ENCODE measurements around the gene TIMP2. TPM values are rescaled to one million over a fixed set of nuclear protein-coding genes. Genes with fewer than 3 reads are reported as not detected.
A peak's percentile ranks its signal among the peaks of the same experiment; 100 is the strongest.

TIMP2 gene
- total and polyA plus RNA-seq, 2 donors from 2014 or later, result 72.1 to 172 TPM

DNA sequence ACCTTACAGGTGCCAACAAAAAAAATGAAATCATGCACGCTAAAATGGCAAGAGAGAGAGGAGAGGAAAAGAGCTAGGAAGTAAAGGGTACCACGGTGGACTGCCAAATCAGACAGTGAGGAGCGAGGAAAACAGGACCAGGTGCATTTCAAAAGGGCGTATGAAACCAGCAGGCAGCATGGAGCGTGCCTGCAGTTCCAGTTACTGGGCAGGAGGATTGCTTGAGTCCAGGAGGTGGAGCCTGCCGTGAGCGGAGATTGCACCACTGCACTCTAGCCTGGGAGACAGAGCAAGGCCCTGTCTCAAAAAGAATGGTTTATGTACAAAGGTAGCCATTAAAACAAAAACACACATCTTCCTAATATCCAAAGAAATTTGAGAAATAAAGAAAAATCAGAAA lies 100.9 kb downstream of the TIMP2 start:
- no peak overlapping the region for H3K9ac ChIP-seq (ENCODE audit: low read length in 3 of 3)
- intact Hi-C loops (cut with DNase I), result no loop called here
- DNase-seq, result peak in 4 of 5 donors; percentile 54 to 75 (median 59)
- no peak for FAIRE-seq
- H3K9me3 ChIP-seq (ENCODE audit: control insufficient read depth in 2 of 3, insufficient read depth in 1 of 3, low read length in 3 of 3), result no peaks in the 10 kb centered on the region
- no peaks in the 10 kb centered on the region for H3K4me1 ChIP-seq (ENCODE audit: control insufficient read depth in 2 of 3, insufficient read depth in 2 of 3, low read depth in 1 of 3, low read length in 3 of 3)
- no peaks in the 10 kb centered on the region for H3K27me3 ChIP-seq (ENCODE audit: control insufficient read depth, insufficient read depth, low read length)
- H3K4me3 ChIP-seq (ENCODE audit: low read length in 3 of 3), result no peak overlapping the region
- TF ChIP-seq, protein P1, sequence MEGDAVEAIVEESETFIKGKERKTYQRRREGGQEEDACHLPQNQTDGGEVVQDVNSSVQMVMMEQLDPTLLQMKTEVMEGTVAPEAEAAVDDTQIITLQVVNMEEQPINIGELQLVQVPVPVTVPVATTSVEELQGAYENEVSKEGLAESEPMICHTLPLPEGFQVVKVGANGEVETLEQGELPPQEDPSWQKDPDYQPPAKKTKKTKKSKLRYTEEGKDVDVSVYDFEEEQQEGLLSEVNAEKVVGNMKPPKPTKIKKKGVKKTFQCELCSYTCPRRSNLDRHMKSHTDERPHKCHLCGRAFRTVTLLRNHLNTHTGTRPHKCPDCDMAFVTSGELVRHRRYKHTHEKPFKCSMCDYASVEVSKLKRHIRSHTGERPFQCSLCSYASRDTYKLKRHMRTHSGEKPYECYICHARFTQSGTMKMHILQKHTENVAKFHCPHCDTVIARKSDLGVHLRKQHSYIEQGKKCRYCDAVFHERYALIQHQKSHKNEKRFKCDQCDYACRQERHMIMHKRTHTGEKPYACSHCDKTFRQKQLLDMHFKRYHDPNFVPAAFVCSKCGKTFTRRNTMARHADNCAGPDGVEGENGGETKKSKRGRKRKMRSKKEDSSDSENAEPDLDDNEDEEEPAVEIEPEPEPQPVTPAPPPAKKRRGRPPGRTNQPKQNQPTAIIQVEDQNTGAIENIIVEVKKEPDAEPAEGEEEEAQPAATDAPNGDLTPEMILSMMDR (IDR thresholded peaks at IDR 0.05; ENCODE audit: borderline replicate concordance, extremely low read depth, insufficient read depth), result no peak
- H3K27ac ChIP-seq (ENCODE audit: low read depth in 2 of 2, low read length in 2 of 2), result no peak overlapping the region
- H3K36me3 ChIP-seq (ENCODE audit: control insufficient read depth in 2 of 3, insufficient read depth in 3 of 3, low read length in 3 of 3), result peaks cover 8 to 38% (median 34%) of the 10 kb centered on the region in 3 donors

DNA sequence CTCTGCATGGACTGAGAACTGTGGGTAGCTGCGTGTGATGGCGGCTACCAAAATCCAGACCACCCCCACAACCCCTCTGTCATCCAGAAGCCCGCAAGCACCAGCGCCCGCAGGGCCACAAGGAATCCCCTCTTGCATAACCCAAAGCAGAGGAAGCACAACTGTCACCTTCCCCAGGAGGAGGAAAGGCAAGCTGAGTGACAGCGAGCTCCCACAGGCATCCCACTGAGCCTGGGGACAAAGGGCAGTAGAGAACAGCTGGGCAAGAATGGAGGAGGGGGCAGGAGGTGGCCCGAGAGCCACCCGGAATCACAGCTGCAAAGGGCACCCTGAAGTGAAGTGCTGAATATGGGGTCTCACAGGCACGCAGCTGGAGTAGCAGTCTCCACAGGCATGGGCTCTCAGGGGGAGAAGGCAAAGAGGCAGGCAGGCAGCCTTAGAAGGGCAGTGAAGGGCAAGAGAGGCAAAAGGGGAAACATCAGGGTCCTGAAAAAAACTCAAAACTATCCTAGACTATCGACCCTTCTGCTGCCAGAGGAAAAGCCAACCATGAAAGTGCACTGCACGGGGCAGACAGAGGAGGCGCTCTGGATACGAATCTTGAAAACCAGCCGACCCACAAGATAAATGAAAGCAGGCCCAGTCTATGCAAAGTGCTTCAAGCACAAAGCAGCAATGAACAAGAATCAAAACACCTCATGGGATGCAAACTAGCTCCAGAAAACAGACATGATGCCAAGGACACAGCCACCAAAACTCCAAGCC lies 101.7 kb downstream of the TIMP2 start:
- TF ChIP-seq, protein P1 (IDR thresholded peaks at IDR 0.05; ENCODE audit: borderline replicate concordance, extremely low read depth, insufficient read depth), result no peak
- no peak for FAIRE-seq
- intact Hi-C loops (cut with DNase I), result no loop called here
- DNase-seq, result no peak
- H3K9me3 ChIP-seq (ENCODE audit: control insufficient read depth in 2 of 3, insufficient read depth in 1 of 3, low read length in 3 of 3), result no peaks in the 10 kb centered on the region
- H3K4me1 ChIP-seq (ENCODE audit: control insufficient read depth in 2 of 3, insufficient read depth in 2 of 3, low read depth in 1 of 3, low read length in 3 of 3), result no peaks in the 10 kb centered on the region
- H3K9ac ChIP-seq (ENCODE audit: low read length in 3 of 3), result no peak overlapping the region
- H3K27me3 ChIP-seq (ENCODE audit: control insufficient read depth, insufficient read depth, low read length), result no peaks in the 10 kb centered on the region
- no peak overlapping the region for H3K27ac ChIP-seq (ENCODE audit: low read depth in 2 of 2, low read length in 2 of 2)
- peaks cover 8 to 39% (median 29%) of the 10 kb centered on the region in 3 donors for H3K36me3 ChIP-seq (ENCODE audit: control insufficient read depth in 2 of 3, insufficient read depth in 3 of 3, low read length in 3 of 3)
- H3K4me3 ChIP-seq (ENCODE audit: low read length in 3 of 3), result no peak overlapping the region

DNA sequence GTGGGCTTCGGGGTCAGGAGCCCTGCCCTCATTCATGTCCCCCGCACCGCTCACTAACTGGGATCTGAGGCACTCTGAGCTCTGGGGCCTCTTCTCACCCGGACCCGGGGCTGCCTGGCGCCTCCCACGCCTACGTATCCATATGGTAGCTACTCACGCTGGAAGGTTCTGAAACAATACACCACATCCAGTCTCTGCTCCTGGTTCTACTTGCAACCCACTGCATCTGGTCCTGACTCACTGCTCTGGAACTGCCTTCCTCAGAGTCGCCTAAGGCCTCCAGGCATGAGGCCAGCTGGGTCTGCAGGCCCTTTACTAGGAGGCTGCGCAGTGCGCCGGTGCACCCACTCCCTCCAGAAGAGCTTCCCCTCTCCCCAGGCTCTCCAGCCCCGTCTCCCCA lies 102.6 kb downstream of the TIMP2 start:
- DNase-seq (peak in 1 of 5 donors; percentile 63), FAIRE-seq (no peak)
- Histone ChIP-seq H3K9ac (ENCODE audit: low read length in 3 of 3) (no peak overlapping the region), H3K27ac (ENCODE audit: low read depth in 2 of 2, low read length in 2 of 2) (no peak overlapping the region), H3K4me3 (ENCODE audit: low read length in 3 of 3) (no peak overlapping the region), H3K27me3 (ENCODE audit: control insufficient read depth, insufficient read depth, low read length) (no peaks in the 10 kb centered on the region), H3K4me1 (ENCODE audit: control insufficient read depth in 2 of 3, insufficient read depth in 2 of 3, low read depth in 1 of 3, low read length in 3 of 3) (no peaks in the 10 kb centered on the region), H3K9me3 (ENCODE audit: control insufficient read depth in 2 of 3, insufficient read depth in 1 of 3, low read length in 3 of 3) (no peaks in the 10 kb centered on the region), H3K36me3 (ENCODE audit: control insufficient read depth in 2 of 3, insufficient read depth in 3 of 3, low read length in 3 of 3) (peaks cover 8 to 39% (median 32%) of the 10 kb centered on the region in 3 donors)
- intact Hi-C loops (cut with DNase I), result no loop called here
- TF ChIP-seq, protein P1 (IDR thresholded peaks at IDR 0.05; ENCODE audit: borderline replicate concordance, extremely low read depth, insufficient read depth), result no peak

Data from kidney (tissue), 14 donors.